ENCODE measurements around the gene MAP3K2.

DNA sequence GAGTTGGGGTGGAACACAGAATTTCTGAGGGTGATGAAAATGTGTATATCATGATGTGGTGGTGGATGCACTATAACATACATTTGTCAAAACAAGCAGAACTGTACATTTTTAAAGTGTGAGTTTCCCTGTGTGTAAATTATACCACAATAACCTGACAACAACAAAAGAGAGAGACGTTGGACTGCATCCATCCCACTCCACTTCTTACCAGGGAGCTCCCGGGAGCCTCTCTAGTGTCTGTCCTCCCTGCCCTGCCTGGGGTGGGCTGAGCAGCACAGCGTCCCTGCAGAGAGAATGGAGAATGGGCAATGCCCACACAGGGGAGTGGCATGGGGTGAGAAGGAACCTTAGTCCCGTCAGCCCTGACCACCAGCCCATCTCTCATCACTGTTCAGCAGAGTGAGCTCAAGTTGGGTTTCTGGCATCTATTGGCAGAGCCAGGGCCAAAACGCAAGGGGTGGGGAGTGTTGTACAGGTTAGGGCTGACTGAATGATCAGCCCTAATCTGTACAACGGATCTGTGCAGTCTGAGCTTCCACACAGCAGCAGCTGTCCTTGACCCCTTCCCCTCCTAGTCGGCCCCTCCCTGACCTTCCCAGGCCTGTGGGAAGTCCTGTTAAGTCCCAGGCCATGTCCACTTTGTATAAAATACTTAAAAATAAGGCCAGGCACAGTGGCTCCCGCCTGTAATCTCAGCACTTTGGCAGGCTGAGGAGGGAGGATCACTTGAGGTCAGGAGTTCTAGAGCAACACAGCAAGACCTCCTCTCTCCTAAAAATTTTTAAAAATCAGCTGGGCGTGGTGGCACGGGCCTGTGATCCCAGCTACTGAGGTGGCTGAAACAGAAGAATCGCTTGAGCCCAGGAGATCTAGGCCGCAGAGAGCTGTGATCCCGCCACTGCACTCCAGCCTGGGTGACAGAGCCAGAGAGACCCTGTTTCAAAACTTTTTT lies 27.1 kb upstream of the MAP3K2 start:
- no peak for TF ChIP-seq EZH2 (IDR thresholded peaks at IDR 0.05; ENCODE audit: low read depth, unreplicated experiment)
- TF ChIP-seq, protein P1, sequence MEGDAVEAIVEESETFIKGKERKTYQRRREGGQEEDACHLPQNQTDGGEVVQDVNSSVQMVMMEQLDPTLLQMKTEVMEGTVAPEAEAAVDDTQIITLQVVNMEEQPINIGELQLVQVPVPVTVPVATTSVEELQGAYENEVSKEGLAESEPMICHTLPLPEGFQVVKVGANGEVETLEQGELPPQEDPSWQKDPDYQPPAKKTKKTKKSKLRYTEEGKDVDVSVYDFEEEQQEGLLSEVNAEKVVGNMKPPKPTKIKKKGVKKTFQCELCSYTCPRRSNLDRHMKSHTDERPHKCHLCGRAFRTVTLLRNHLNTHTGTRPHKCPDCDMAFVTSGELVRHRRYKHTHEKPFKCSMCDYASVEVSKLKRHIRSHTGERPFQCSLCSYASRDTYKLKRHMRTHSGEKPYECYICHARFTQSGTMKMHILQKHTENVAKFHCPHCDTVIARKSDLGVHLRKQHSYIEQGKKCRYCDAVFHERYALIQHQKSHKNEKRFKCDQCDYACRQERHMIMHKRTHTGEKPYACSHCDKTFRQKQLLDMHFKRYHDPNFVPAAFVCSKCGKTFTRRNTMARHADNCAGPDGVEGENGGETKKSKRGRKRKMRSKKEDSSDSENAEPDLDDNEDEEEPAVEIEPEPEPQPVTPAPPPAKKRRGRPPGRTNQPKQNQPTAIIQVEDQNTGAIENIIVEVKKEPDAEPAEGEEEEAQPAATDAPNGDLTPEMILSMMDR (conservative IDR thresholded peaks at IDR 0.05; ENCODE audit: low read depth in 2 of 2): no peak
